Activated T-cell treated with anti-CD3 and anti-CD28 coated beads for 48 hours (primary cell): ENCODE measurements around the gene NUFIP1.
"Not testable (repeated sequence)": the region's sequence is repeated elsewhere in the genome, so short reads cannot be mapped to it uniquely, and the experiment has no call there.

Experiments used
- DNase-seq: peaks from one replicate; pipeline ENCODE4 v3.0.0-alpha.2; 2020; ENCODE audit warnings: low read depth

The NUFIP1 gene

GRCh38 chr13:44989071-44989889 lies at the start of gene NUFIP1, which contains the start of gene GPALPP1:
NUFIP1 (minus strand) TSS chr13:44989471; CDS start chr13:44989436, 35 bp downstream.
GPALPP1 (plus strand) TSS chr13:44989538; CDS start chr13:44989655, 117 bp downstream.
- peak; percentile 86 for DNase-seq

GRCh38 chr13:45036206-45036605 lies 46.9 kb upstream of the NUFIP1 start:
- no peak for DNase-seq

- no peak for DNase-seq
Measured at GRCh38 chr13:45034342-45034741, 45.1 kb upstream of the NUFIP1 start.

GRCh38 chr13:45024847-45025246 lies 35.6 kb upstream of the NUFIP1 start:
- DNase-seq = no peak

GRCh38 chr13:45021250-45021649 lies 32.0 kb upstream of the NUFIP1 start:
- DNase-seq = no peak

- DNase-seq = not testable (repeated sequence)
Measured at GRCh38 chr13:45019981-45020380, 30.7 kb upstream of the NUFIP1 start.

GRCh38 chr13:45016792-45017425 lies 27.6 kb upstream of the NUFIP1 start:
- DNase-seq = no peak

GRCh38 chr13:45015300-45015699 lies 26.0 kb upstream of the NUFIP1 start:
- no peak for DNase-seq

GRCh38 chr13:45011198-45011597 lies 21.9 kb upstream of the NUFIP1 start:
- no peak for DNase-seq

GRCh38 chr13:45007823-45008222 lies 18.6 kb upstream of the NUFIP1 start:
- DNase-seq = no peak

- no peak for DNase-seq
Measured at GRCh38 chr13:45007225-45007624, 18.0 kb upstream of the NUFIP1 start.

- DNase-seq = no peak
Measured at GRCh38 chr13:45004096-45004495, 14.8 kb upstream of the NUFIP1 start.

GRCh38 chr13:45003417-45003816 lies 14.1 kb upstream of the NUFIP1 start:
- no peak for DNase-seq

GRCh38 chr13:44989941-44990340 lies 670 bp upstream of the NUFIP1 start:
- DNase-seq = no peak

GRCh38 chr13:44978328-44978727 lies 10.9 kb downstream of the NUFIP1 start:
- no peak for DNase-seq

GRCh38 chr13:44976949-44977583 lies 12.2 kb downstream of the NUFIP1 start:
- no peak for DNase-seq

- no peak for DNase-seq
Measured at GRCh38 chr13:44976196-44976595, 13.1 kb downstream of the NUFIP1 start.

- no peak for DNase-seq
Measured at GRCh38 chr13:44974056-44974793, 15.0 kb downstream of the NUFIP1 start.

GRCh38 chr13:44972956-44973581 lies 16.2 kb downstream of the NUFIP1 start:
- no peak for DNase-seq

GRCh38 chr13:44971656-44972595 lies 17.3 kb downstream of the NUFIP1 start:
- no peak for DNase-seq
